CD14-positive monocyte (primary cell): ENCODE results near the gene SNX5. TPM values are rescaled to one million over a fixed set of nuclear protein-coding genes. Genes with fewer than 3 reads are reported as not detected.

Experiments used
- DNase-seq, 3 donors: peaks; one replicate each; pipeline ENCODE4 v3.0.0-alpha.2; 2011 to 2022
- H2AFZ ChIP-seq: 2 replicates; pipeline ENCODE4 v1.6.0; 2012; ENCODE audit warnings: mild to moderate bottlenecking, low read depth, low read length, inconsistent platforms; ENCODE audit not compliant: insufficient read depth, poor library complexity, severe bottlenecking
- H3K27ac ChIP-seq, 2 donors: 1 replicate in 1 of 2; 2 replicates in 1 of 2; pipeline ENCODE4 v1.5.1; 2012 to 2013; ENCODE audit warnings: low read length in 2 of 2, control low read depth in 1 of 2, inconsistent platforms in 1 of 2, low read depth in 1 of 2, mild to moderate bottlenecking in 1 of 2
- H3K27me3 ChIP-seq, 2 donors: one replicate each; pipeline versions ENCODE4 v1.6.0 to v1.6.1; 2011 to 2013; ENCODE audit warnings: low read length in 2 of 2; ENCODE audit not compliant: control insufficient read depth in 2 of 2, insufficient read depth in 2 of 2
- H3K36me3 ChIP-seq, 2 donors: replicated peaks in 1 of 2; 1 replicate in 1 of 2; 2 replicates in 1 of 2; pipeline versions ENCODE4 v1.5.1 to v1.6.1; 2012 to 2013; ENCODE audit warnings: low read length in 2 of 2, control low read depth in 1 of 2, inconsistent platforms in 1 of 2, mild to moderate bottlenecking in 1 of 2; ENCODE audit not compliant: insufficient read depth in 2 of 2, control insufficient read depth in 1 of 2
- H3K4me1 ChIP-seq, 2 donors: 1 replicate in 1 of 2; 2 replicates in 1 of 2; pipeline versions ENCODE4 v1.5.1 to v1.6.1; 2012 to 2013; ENCODE audit warnings: low read length in 2 of 2, control low read depth in 1 of 2, inconsistent platforms in 1 of 2, mild to moderate bottlenecking in 1 of 2, moderate library complexity in 1 of 2; ENCODE audit not compliant: insufficient read depth in 2 of 2, control insufficient read depth in 1 of 2
- H3K4me2 ChIP-seq: replicated peaks from 2 replicates; pipeline ENCODE3; 2012; ENCODE audit warnings: low read length, moderate library complexity, mild to moderate bottlenecking; ENCODE audit not compliant: poor library complexity, severe bottlenecking; ENCODE audit errors: extremely low read depth
- H3K4me3 ChIP-seq, 3 experiments: fragments of 200-600 bp in 1 of 3; sonication (generic) in 1 of 3; replicated peaks in 1 of 3; 1 replicate in 2 of 3; 2 replicates in 1 of 3; pipeline ENCODE4 v1.5.1; 2011 to 2013; ENCODE audit warnings: low read length in 3 of 3, mild to moderate bottlenecking in 3 of 3, control low read depth in 2 of 3, low read depth in 2 of 3, inconsistent platforms in 1 of 3, moderate library complexity in 1 of 3
- H3K79me2 ChIP-seq: 2 replicates; pipeline ENCODE4 v1.6.0; 2012; ENCODE audit warnings: mild to moderate bottlenecking, control low read depth, inconsistent platforms, low read length, moderate library complexity; ENCODE audit not compliant: insufficient read depth
- H3K9ac ChIP-seq: 2 replicates; pipeline ENCODE4 v1.6.0; 2017; ENCODE audit warnings: low read length, mild to moderate bottlenecking; ENCODE audit not compliant: insufficient read depth, poor library complexity, severe bottlenecking
- H3K9me3 ChIP-seq, 2 donors: replicated peaks in 1 of 2; 1 replicate in 1 of 2; 2 replicates in 1 of 2; pipeline versions ENCODE4 v1.5.1 to v1.6.1; 2012 to 2013; ENCODE audit warnings: low read length in 2 of 2, control low read depth in 1 of 2; ENCODE audit not compliant: control insufficient read depth in 1 of 2, insufficient read depth in 1 of 2
- H4K20me1 ChIP-seq: 2 replicates; pipeline ENCODE4 v1.6.0; 2012; ENCODE audit warnings: mild to moderate bottlenecking, low read length, control low read depth, moderate library complexity; ENCODE audit not compliant: insufficient read depth
- H3K27ac Mint-ChIP-seq, 7 donors: one replicate each; pipeline ENCODE4 v1.8.0; 2020; ENCODE audit warnings: mild to moderate bottlenecking in 7 of 7, mixed read lengths in 7 of 7, moderate library complexity in 6 of 7, inconsistent platforms in 2 of 7
- H3K27me3 Mint-ChIP-seq, 3 donors: one replicate each; pipeline ENCODE4 v1.8.0; 2021 to 2022; ENCODE audit warnings: low read depth in 3 of 3, mild to moderate bottlenecking in 3 of 3, mixed read lengths in 3 of 3, moderate library complexity in 3 of 3, inconsistent platforms in 1 of 3
- H3K36me3 Mint-ChIP-seq, 2 donors: one replicate each; pipeline ENCODE4 v1.8.0; 2020; ENCODE audit warnings: mixed read lengths in 2 of 2, inconsistent platforms in 1 of 2, mild to moderate bottlenecking in 1 of 2
- H3K4me1 Mint-ChIP-seq: one replicate; pipeline ENCODE4 v1.8.0; 2020; ENCODE audit warnings: mild to moderate bottlenecking, mixed read lengths
- H3K4me3 Mint-ChIP-seq, 2 donors: one replicate each; pipeline ENCODE4 v1.8.0; 2020; ENCODE audit warnings: mild to moderate bottlenecking in 2 of 2, mixed read lengths in 2 of 2, moderate library complexity in 1 of 2
- H3K9me3 Mint-ChIP-seq, 7 donors: one replicate each; pipeline ENCODE4 v1.8.0; 2020 to 2022; ENCODE audit warnings: mixed read lengths in 7 of 7, mild to moderate bottlenecking in 6 of 7, moderate library complexity in 6 of 7, inconsistent platforms in 2 of 7
- CTCF ChIP-seq: fragments of 200-600 bp; IDR thresholded peaks from one replicate; pipeline ENCODE4 v1.8.0; 2022; ENCODE audit warnings: antibody characterized with exemption, mild to moderate bottlenecking
- WGBS: methylation state at CpG from one replicate; pipeline ENCODE4 v1.1.5; 2013; ENCODE audit warnings: missing lambda C conversion rate; ENCODE audit not compliant: insufficient coverage; 5-methylcytosine and 5-hydroxymethylcytosine counted together
- intact Hi-C, 2 donors: fragments of 100-400 bp; cut with micrococcal nuclease; formaldehyde crosslinking; loops; one replicate each; pipeline versions ENCODE4 v1.15.0 to v1.15.1; 2023
- polyA plus RNA-seq, 3 donors: library from polyadenylated mRNA; depleted of rRNA in 1 of 3; unstranded in 2 of 3; stranded (reverse) in 1 of 3; fragments of 300-500 nt in 2 of 3; fragments of >200 nt in 1 of 3; fragmentation: Illumina TruSeq in 2 of 3; gene quantifications; 1 replicate in 2 of 3; 2 replicates in 1 of 3; pipeline ENCODE4 v1.2.3, GENCODE V29; 2012 to 2021

SNX5 gene
- polyA plus RNA-seq, 3 donors = 55.6 to 83.8 (median 66.1) TPM

GRCh38 chr20:18012901-18013300, 44.3 kb upstream of the SNX5 start:
- Histone ChIP-seq H2AFZ (no peak overlapping the region), H3K27ac (no peak overlapping the region), H4K20me1 (no peaks in the 10 kb centered on the region), H3K27me3 (no peaks in the 10 kb centered on the region), H3K36me3 (no peaks in the 10 kb centered on the region), H3K4me2 (no peak overlapping the region), H3K9ac (no peak overlapping the region), H3K9me3 (no peaks in the 10 kb centered on the region), H3K4me1 (no peaks in the 10 kb centered on the region), H3K79me2 (no peaks in the 10 kb centered on the region), H3K4me3 (no peak overlapping the region)
- TF ChIP-seq CTCF = no peak
- DNase-seq = no peak
- Mint-ChIP-seq H3K27me3 (no peaks in the 10 kb centered on the region), H3K4me1 (peaks cover 2% of the 10 kb centered on the region), H3K9me3 (peaks cover 0 to 1% (median 0%) of the 10 kb centered on the region in 7 donors), H3K4me3 (no peak overlapping the region), H3K27ac (no peak overlapping the region), H3K36me3 (no peaks in the 10 kb centered on the region)
- WGBS = no CpG with 5 or more reads among the region's 2 CpGs
- intact Hi-C loops = no loop called here

- Histone ChIP-seq H3K4me1 (no peaks in the 10 kb centered on the region), H3K9ac (no peak overlapping the region), H3K9me3 (no peaks in the 10 kb centered on the region), H3K4me3 (no peak overlapping the region), H3K4me2 (no peak overlapping the region), H3K27ac (no peak overlapping the region), H3K36me3 (no peaks in the 10 kb centered on the region), H3K27me3 (no peaks in the 10 kb centered on the region), H3K79me2 (no peaks in the 10 kb centered on the region), H2AFZ (no peak overlapping the region), H4K20me1 (no peaks in the 10 kb centered on the region)
- intact Hi-C loops = no loop called here
- no peak for DNase-seq
- peaks cover 5% of the 10 kb centered on the region for H3K4me1 Mint-ChIP-seq
- H3K4me3 Mint-ChIP-seq = no peak overlapping the region
- peaks cover 0 to 1% (median 0%) of the 10 kb centered on the region in 7 donors for H3K9me3 Mint-ChIP-seq
- no peaks in the 10 kb centered on the region for H3K27me3 Mint-ChIP-seq
- 77% methylated on average over 4 of the region's 21 CpGs for WGBS
- H3K36me3 Mint-ChIP-seq = no peaks in the 10 kb centered on the region
- no peak for TF ChIP-seq CTCF
- H3K27ac Mint-ChIP-seq = peak overlapping the region in 1 of 7 donors; percentile 18
Observed at GRCh38 chr20:18011951-18012645, 43.5 kb upstream of the SNX5 start.
